Raji (cell line): ENCODE results near the gene DOP1B.

Experiments used
- POLR2A ChIP-seq: IDR thresholded peaks from 2 replicates; pipeline ENCODE4 v1.6.1; 2011; ENCODE audit warnings: low read depth, low read length, control low read depth; ENCODE audit not compliant: insufficient read depth

DOP1B gene

GRCh38 chr21:36156815-36157670, at the start of gene DOP1B:
Gene DOP1B, plus strand, starts transcription at chr21:36156824. Its CDS starts 7,910 bp downstream, at chr21:36164734.
- peak; percentile 77 for TF ChIP-seq POLR2A

- TF ChIP-seq POLR2A = no peak
Measured at GRCh38 chr21:36109868-36110267, 46.8 kb upstream of the DOP1B start.

- no peak for TF ChIP-seq POLR2A
Measured at GRCh38 chr21:36111238-36111637, 45.4 kb upstream of the DOP1B start.

- no peak for TF ChIP-seq POLR2A
Measured at GRCh38 chr21:36113647-36114428, 42.8 kb upstream of the DOP1B start.

- no peak for TF ChIP-seq POLR2A
Measured at GRCh38 chr21:36115138-36115730, 41.4 kb upstream of the DOP1B start.

GRCh38 chr21:36117286-36117741, 39.3 kb upstream of the DOP1B start:
- no peak for TF ChIP-seq POLR2A

GRCh38 chr21:36120304-36120888, 36.2 kb upstream of the DOP1B start:
- TF ChIP-seq POLR2A = no peak

- no peak for TF ChIP-seq POLR2A
Measured at GRCh38 chr21:36122977-36123376, 33.6 kb upstream of the DOP1B start.

- no peak for TF ChIP-seq POLR2A
Measured at GRCh38 chr21:36124395-36124794, 32.2 kb upstream of the DOP1B start.

GRCh38 chr21:36125512-36126207, 31.0 kb upstream of the DOP1B start:
- no peak for TF ChIP-seq POLR2A

- TF ChIP-seq POLR2A = no peak
Measured at GRCh38 chr21:36126208-36126565, 30.4 kb upstream of the DOP1B start.

- no peak for TF ChIP-seq POLR2A
Measured at GRCh38 chr21:36126621-36127110, 30.0 kb upstream of the DOP1B start.

GRCh38 chr21:36127250-36127904, 29.2 kb upstream of the DOP1B start:
- TF ChIP-seq POLR2A = no peak

GRCh38 chr21:36127977-36128376, 28.6 kb upstream of the DOP1B start:
- TF ChIP-seq POLR2A = no peak
